GM23248 (cell line): ENCODE results near the gene ZNF212. TPM values are rescaled to one million over a fixed set of nuclear protein-coding genes. Genes with fewer than 3 reads are reported as not detected.

Experiments used
- DNase-seq: peaks from one replicate; pipeline ENCODE4 v3.0.0-alpha.2; 2015
- H2AFZ ChIP-seq: fragments of 200-600 bp; sonication (generic); 2 replicates; pipeline ENCODE4 v1.6.1; 2016; ENCODE audit warnings: antibody characterized with exemption
- H3F3A ChIP-seq: fragments of 200-600 bp; sonication (generic); 2 replicates; pipeline ENCODE4 v1.6.1; 2016; ENCODE audit warnings: mild to moderate bottlenecking, antibody characterized with exemption, mixed run types; ENCODE audit not compliant: insufficient read depth
- H3K27ac ChIP-seq: fragments of 200-600 bp; sonication (generic); 2 replicates; pipeline ENCODE4 v1.5.1; 2016; ENCODE audit warnings: mild to moderate bottlenecking
- H3K27me3 ChIP-seq: fragments of 200-600 bp; sonication (generic); replicated peaks from 2 replicates; pipeline ENCODE4 v1.6.1; 2016; ENCODE audit warnings: mild to moderate bottlenecking; ENCODE audit not compliant: insufficient read depth
- H3K36me3 ChIP-seq: fragments of 200-600 bp; sonication (generic); 2 replicates; pipeline ENCODE4 v1.6.1; 2016; ENCODE audit warnings: low read depth, mild to moderate bottlenecking
- H3K4me1 ChIP-seq: fragments of 200-600 bp; sonication (generic); 2 replicates; pipeline ENCODE4 v1.6.1; 2016; ENCODE audit warnings: mild to moderate bottlenecking; ENCODE audit not compliant: insufficient read depth
- H3K4me2 ChIP-seq: fragments of 200-600 bp; sonication (generic); one replicate; pipeline ENCODE4 v1.6.1; 2016; ENCODE audit warnings: mild to moderate bottlenecking; ENCODE audit not compliant: unreplicated experiment
- H3K4me3 ChIP-seq: fragments of 200-600 bp; sonication (generic); 2 replicates; pipeline ENCODE4 v1.5.1; 2016; ENCODE audit warnings: mild to moderate bottlenecking
- H3K79me2 ChIP-seq: fragments of 200-600 bp; sonication (generic); 2 replicates; pipeline ENCODE4 v1.6.1; 2016; ENCODE audit warnings: mild to moderate bottlenecking; ENCODE audit not compliant: insufficient read depth
- H3K9ac ChIP-seq: fragments of 200-600 bp; sonication (generic); 2 replicates; pipeline ENCODE4 v1.6.1; 2016; ENCODE audit warnings: mild to moderate bottlenecking
- H3K9me2 ChIP-seq: fragments of 200-600 bp; sonication (generic); 2 replicates; pipeline ENCODE4 v1.6.1; 2016; ENCODE audit warnings: mixed run types, mild to moderate bottlenecking, moderate library complexity; ENCODE audit not compliant: insufficient read depth
- H3K9me3 ChIP-seq: fragments of 200-600 bp; sonication (generic); one replicate; pipeline ENCODE4 v1.6.1; 2017; ENCODE audit warnings: low read depth
- H4K20me1 ChIP-seq: fragments of 200-600 bp; sonication (generic); 2 replicates; pipeline ENCODE4 v1.6.0; 2016; ENCODE audit not compliant: insufficient read depth
- EZH2 ChIP-seq: fragments of 200-600 bp; sonication (generic); IDR thresholded peaks from 2 replicates; pipeline ENCODE4 v1.6.1; 2018; ENCODE audit warnings: antibody characterized with exemption, mild to moderate bottlenecking; ENCODE audit not compliant: insufficient read depth, poor library complexity, severe bottlenecking
- EZH2phosphoT487 ChIP-seq: fragments of 200-600 bp; sonication (generic); IDR thresholded peaks from 2 replicates; pipeline ENCODE4 v1.6.1; 2018; ENCODE audit warnings: antibody characterized with exemption, moderate library complexity, mild to moderate bottlenecking, low read depth; ENCODE audit not compliant: insufficient read depth
- WGBS, 2 experiments: methylation state at CpG; one replicate each; pipeline ENCODE4 v1.1.6; 2015 to 2017; ENCODE audit warnings: low lambda C conversion rate in 2 of 2, low coverage in 1 of 2; ENCODE audit errors: missing lambda C conversion rate in 2 of 2; 5-methylcytosine and 5-hydroxymethylcytosine counted together
- in situ Hi-C: fragments of 300-500 bp; cut with MboI; formaldehyde crosslinking; loops from 2 replicates; pipeline ENCODE4 v1.15.0; 2020
- polyA plus RNA-seq: library from polyadenylated mRNA; unstranded; fragments of >200 nt; fragmentation: Nextera tagmentation; extraction: Ambion mirVana; gene quantifications from 2 replicates; pipeline ENCODE4 v1.2.1, GENCODE V29; 2016
- total RNA-seq: library from RNA; depleted of rRNA; stranded (reverse); fragments of >200 nt; shearing (Covaris generic); gene quantifications from 2 replicates; pipeline ENCODE4 v1.2.3, GENCODE V29; 2014

The ZNF212 gene
- total and polyA plus RNA-seq, 2 experiments from 2014 or later: 4.1 to 5.3 TPM

DNA sequence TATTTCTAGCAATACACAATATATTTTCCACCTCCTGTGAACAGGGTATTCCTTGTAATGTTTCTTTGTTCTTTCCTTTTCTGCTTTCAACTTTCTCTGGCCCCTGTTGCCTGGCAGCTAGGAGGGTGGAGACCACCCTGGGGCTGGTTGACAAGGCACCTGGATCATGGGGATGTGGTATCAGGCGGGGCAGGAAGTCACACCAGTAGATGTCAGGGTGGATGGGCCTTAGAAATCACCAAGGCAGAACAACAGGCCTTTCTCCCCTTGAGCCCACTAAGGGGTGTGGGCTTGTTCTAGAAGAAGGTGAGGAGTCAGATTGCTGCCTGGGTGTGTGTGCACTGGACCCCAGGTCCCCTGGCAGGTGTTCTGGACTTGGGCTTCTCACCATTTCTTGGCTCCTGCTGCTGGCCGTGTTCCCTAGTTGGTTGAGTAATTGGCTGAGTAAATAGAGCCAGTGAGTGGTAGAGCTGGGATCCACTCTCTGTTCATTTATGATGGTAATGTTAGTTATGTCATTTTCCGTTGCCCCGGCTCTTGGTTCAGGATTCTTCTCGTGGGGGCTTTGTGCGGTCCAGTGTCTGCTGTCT lies 47.5 kb downstream of the ZNF212 start:
- no peaks in the 10 kb centered on the region; the same call in 1 of the 2 replicates for H3K36me3 ChIP-seq
- H3K9me3 ChIP-seq: no peaks in the 10 kb centered on the region
- H2AFZ ChIP-seq: no peak overlapping the region
- H3K4me2 ChIP-seq: no peak overlapping the region
- H3K27me3 ChIP-seq: no peaks in the 10 kb centered on the region
- H3K4me3 ChIP-seq: no peak overlapping the region
- no peaks in the 10 kb centered on the region for H3K9me2 ChIP-seq
- H3K9ac ChIP-seq: no peak overlapping the region
- 96 to 98% methylated on average over 6 of the region's 6 CpGs for WGBS, 2 experiments
- H3K4me1 ChIP-seq: no peaks in the 10 kb centered on the region
- in situ Hi-C loops: no loop called here
- H3F3A ChIP-seq: peaks cover 4% of the 10 kb centered on the region; the same call in 1 of the 2 replicates
- no peak overlapping the region for H3K27ac ChIP-seq
- peak; percentile 39 for DNase-seq
- no peaks in the 10 kb centered on the region for H3K79me2 ChIP-seq
- no peaks in the 10 kb centered on the region for H4K20me1 ChIP-seq
- TF ChIP-seq EZH2phosphoT487 (no peak), EZH2 (no peak)

DNA sequence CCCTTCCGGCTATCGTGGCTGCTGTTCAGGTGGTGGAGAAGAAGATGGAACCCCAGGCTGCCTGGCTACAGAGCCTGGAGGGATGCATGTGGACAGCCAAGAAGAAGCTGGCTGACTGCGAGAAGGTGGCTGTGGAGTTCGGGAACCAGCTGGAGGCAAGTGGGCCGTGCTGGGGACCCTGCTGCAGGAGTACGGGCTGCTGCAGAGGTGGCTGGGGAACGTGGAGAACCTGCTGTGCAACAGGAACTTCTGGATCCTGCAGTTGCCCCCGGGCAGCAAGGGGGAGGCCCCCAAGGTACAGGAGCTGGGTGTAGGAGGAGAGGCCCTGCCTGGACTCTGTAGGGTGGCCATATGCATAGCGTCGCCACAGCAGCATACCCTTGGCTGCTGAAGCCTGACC lies 48.2 kb downstream of the ZNF212 start:
- H3K27ac ChIP-seq: no peak overlapping the region
- H3K27me3 ChIP-seq: no peaks in the 10 kb centered on the region
- no peaks in the 10 kb centered on the region for H3K4me1 ChIP-seq
- H3K4me2 ChIP-seq: no peak overlapping the region
- H3K9me3 ChIP-seq: no peaks in the 10 kb centered on the region
- no peaks in the 10 kb centered on the region; the same call in 1 of the 2 replicates for H3K36me3 ChIP-seq
- no peaks in the 10 kb centered on the region for H3K79me2 ChIP-seq
- TF ChIP-seq EZH2 (no peak), EZH2phosphoT487 (no peak)
- H2AFZ ChIP-seq: no peak overlapping the region
- WGBS, 2 experiments: 95 to 96% methylated on average over 10 of the region's 10 CpGs
- in situ Hi-C loops: no loop called here
- no peaks in the 10 kb centered on the region for H4K20me1 ChIP-seq
- no peak for DNase-seq
- peaks cover 4% of the 10 kb centered on the region; the same call in 1 of the 2 replicates for H3F3A ChIP-seq
- H3K4me3 ChIP-seq: no peak overlapping the region
- H3K9ac ChIP-seq: no peak overlapping the region
- no peaks in the 10 kb centered on the region for H3K9me2 ChIP-seq

DNA sequence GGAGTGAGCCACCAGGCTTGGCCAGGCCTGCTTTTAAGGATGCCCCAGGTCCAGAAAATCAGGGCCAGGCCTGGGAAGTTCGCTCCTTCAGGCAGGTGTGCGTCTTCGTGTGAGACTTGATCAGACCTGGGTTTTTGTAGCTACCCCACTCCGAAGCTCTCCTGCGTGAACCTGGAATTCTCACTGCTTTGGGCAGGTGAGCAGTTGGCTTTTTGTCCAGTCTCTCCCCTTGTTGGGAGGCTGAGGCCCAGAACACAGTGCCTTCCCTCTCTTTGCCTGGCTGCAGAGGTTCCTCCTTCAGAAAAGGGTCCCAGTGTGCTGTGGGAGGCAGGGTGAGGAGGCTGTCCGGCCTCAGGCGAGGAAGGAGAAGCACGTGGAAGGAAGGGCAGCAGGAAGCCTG lies 49.8 kb downstream of the ZNF212 start:
- H3K36me3 ChIP-seq: no peaks in the 10 kb centered on the region; the same call in 1 of the 2 replicates
- no peak overlapping the region for H3K27ac ChIP-seq
- no peak overlapping the region for H3K4me3 ChIP-seq
- peaks cover 3% of the 10 kb centered on the region; the same call in 1 of the 2 replicates for H3F3A ChIP-seq
- no peaks in the 10 kb centered on the region for H3K79me2 ChIP-seq
- DNase-seq: no peak
- H2AFZ ChIP-seq: no peak overlapping the region
- H3K9me2 ChIP-seq: no peaks in the 10 kb centered on the region
- no peak overlapping the region for H3K9ac ChIP-seq
- in situ Hi-C loops: no loop called here
- H3K27me3 ChIP-seq: no peaks in the 10 kb centered on the region
- no peaks in the 10 kb centered on the region for H4K20me1 ChIP-seq
- H3K4me1 ChIP-seq: no peaks in the 10 kb centered on the region
- H3K4me2 ChIP-seq: no peak overlapping the region
- 89 to 91% methylated on average over 8 of the region's 8 CpGs for WGBS, 2 experiments
- H3K9me3 ChIP-seq: no peaks in the 10 kb centered on the region
- no peak for TF ChIP-seq EZH2phosphoT487
- no peak for TF ChIP-seq EZH2

DNA sequence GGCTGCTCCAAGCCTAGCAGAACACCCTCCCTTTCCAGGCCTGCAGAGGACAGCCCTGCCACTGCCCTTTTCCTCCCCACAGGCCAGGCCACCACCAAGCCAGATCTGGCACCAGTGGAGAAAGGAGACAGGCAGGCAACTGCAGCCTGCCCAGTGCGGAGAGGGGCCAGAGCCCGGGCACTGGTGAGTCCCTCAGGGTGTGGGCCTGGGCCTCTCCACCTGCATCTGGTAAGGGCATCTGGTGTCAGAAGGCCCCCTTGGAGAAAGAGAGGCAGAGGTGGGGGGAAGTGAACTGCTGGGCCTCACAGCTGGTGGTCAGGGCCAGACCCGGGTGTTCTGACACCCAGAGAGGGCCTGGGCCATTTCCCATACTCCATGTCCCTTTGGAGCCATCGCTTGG lies 50.4 kb downstream of the ZNF212 start:
- Histone ChIP-seq H3K4me3 (no peak overlapping the region), H3K27ac (no peak overlapping the region), H3K9ac (no peak overlapping the region), H2AFZ (no peak overlapping the region), H3K9me3 (no peaks in the 10 kb centered on the region), H3K4me2 (no peak overlapping the region), H3K9me2 (no peaks in the 10 kb centered on the region), H4K20me1 (no peaks in the 10 kb centered on the region), H3K79me2 (no peaks in the 10 kb centered on the region), H3K4me1 (no peaks in the 10 kb centered on the region), H3K27me3 (no peaks in the 10 kb centered on the region), H3K36me3 (no peaks in the 10 kb centered on the region; the same call in 1 of the 2 replicates), H3F3A (no peaks in the 10 kb centered on the region)
- DNase-seq: no peak
- TF ChIP-seq EZH2 (no peak), EZH2phosphoT487 (no peak)
- WGBS, 2 experiments: 88 to 90% methylated on average over 4 of the region's 4 CpGs
- in situ Hi-C loops: no loop called here
